Measurements from ENCODE around the gene SERPINA5. TPM values are rescaled to one million over a fixed set of nuclear protein-coding genes. Genes with fewer than 3 reads are reported as not detected.
"Not testable (repeated sequence)": the region's sequence is repeated elsewhere in the genome, so short reads cannot be mapped to it uniquely, and the experiment has no call there.

SERPINA5 gene
- total RNA-seq, 1 experiment from 2014 or later: not detected

DNA sequence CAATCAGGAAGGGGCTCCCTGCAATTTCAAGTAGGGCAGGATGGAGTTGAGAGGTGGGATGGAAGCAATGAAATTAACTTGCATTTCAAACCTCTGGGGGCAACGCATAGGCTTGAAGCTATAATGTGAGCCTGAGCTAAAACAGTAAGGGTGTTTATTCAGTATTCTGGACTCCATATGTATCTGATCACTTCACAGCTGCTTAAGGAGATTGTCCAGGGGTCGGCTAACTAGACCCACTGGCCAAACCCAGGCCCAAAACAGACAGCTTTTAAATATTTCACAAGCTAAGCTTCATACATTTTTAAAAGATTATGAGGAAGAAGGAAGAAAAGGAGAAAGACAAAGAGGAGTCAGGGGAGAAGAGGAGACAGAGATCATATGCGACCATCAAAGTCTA, 24.1 kb downstream of the SERPINA5 start:
- Histone ChIP-seq H2AFZ (ENCODE audit: low read length) (no peak overlapping the region), H3K9me2 (replicated peaks; ENCODE audit: insufficient read depth, low read length) (no peaks in the 10 kb centered on the region), H3K36me3 (ENCODE audit: insufficient read depth, low read length) (no peaks in the 10 kb centered on the region), H3K4me2 (ENCODE audit: low read depth, low read length, poor library complexity, severe bottlenecking) (no peak overlapping the region), H3K79me2 (ENCODE audit: low read length) (no peaks in the 10 kb centered on the region), H4K20me1 (ENCODE audit: insufficient read depth, low read depth, low read length) (no peaks in the 10 kb centered on the region), H3K27me3 (ENCODE audit: low read length) (no peaks in the 10 kb centered on the region; the same call in 1 of the 2 replicates), H3K9ac (ENCODE audit: low read length) (no peak overlapping the region), H3K9me3 (ENCODE audit: low read length) (no peaks in the 10 kb centered on the region), H3K27ac (ENCODE audit: low read length) (no peak overlapping the region), H3K4me3 (ENCODE audit: low read length) (no peak overlapping the region), H3K4me1 (ENCODE audit: low read length) (no peaks in the 10 kb centered on the region)
- no peak for DNase-seq

DNA sequence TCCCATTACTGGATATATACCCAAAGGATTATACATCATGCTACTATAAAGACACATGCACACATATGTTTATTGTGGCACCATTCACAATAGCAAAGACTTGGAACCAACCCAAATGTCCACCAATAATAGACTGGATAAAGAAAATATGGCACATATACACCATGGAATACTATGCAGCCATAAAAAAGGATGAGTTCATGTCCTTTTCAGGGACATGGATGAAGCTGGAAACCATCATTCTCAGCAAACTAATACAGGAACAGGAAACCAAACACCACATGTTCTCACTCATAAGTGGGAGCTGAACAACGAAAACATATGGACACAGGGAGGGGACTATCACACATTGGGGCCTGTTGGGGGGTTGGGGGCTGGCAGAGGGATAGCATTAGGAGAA, 27.7 kb downstream of the SERPINA5 start:
- H2AFZ ChIP-seq (ENCODE audit: low read length); H3K79me2 ChIP-seq (ENCODE audit: low read length); H3K4me2 ChIP-seq (ENCODE audit: low read depth, low read length, poor library complexity, severe bottlenecking); H3K4me1 ChIP-seq (ENCODE audit: low read length); H3K4me3 ChIP-seq (ENCODE audit: low read length); H3K9me3 ChIP-seq (ENCODE audit: low read length); H3K27ac ChIP-seq (ENCODE audit: low read length); DNase-seq; H3K36me3 ChIP-seq (ENCODE audit: insufficient read depth, low read length); H3K9ac ChIP-seq (ENCODE audit: low read length); H3K9me2 ChIP-seq (replicated peaks; ENCODE audit: insufficient read depth, low read length); H3K27me3 ChIP-seq (ENCODE audit: low read length); H4K20me1 ChIP-seq (ENCODE audit: insufficient read depth, low read depth, low read length): not testable (repeated sequence)

DNA sequence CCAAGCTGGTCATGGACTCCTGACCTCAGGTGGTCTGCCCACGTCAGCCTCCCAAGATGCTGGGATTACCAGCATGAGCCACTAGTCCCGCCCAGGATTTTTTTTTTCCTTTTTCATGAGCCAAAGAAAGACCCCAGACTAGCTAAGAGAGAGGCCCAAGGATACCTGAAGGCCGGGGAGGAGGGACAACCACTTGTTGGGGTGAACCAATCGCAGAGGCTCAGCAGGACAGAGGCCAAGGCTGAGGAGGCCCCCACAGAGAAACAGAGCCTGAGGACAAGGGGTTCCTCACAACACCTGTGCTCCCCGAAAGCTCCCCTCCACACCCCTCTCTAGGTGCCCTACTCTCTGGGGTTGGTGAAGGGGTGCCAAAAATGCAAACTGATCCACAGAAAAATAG, 30.0 kb downstream of the SERPINA5 start:
- H2AFZ ChIP-seq (ENCODE audit: low read length): no peak overlapping the region
- no peaks in the 10 kb centered on the region for H3K4me1 ChIP-seq (ENCODE audit: low read length)
- H3K27me3 ChIP-seq (ENCODE audit: low read length): no peaks in the 10 kb centered on the region
- no peaks in the 10 kb centered on the region for H3K9me3 ChIP-seq (ENCODE audit: low read length)
- H3K79me2 ChIP-seq (ENCODE audit: low read length): no peaks in the 10 kb centered on the region
- no peak overlapping the region for H3K4me2 ChIP-seq (ENCODE audit: low read depth, low read length, poor library complexity, severe bottlenecking)
- H3K4me3 ChIP-seq (ENCODE audit: low read length): no peak overlapping the region
- H4K20me1 ChIP-seq (ENCODE audit: insufficient read depth, low read depth, low read length): no peaks in the 10 kb centered on the region
- no peak for DNase-seq
- no peaks in the 10 kb centered on the region for H3K9me2 ChIP-seq (replicated peaks; ENCODE audit: insufficient read depth, low read length)
- no peak overlapping the region for H3K9ac ChIP-seq (ENCODE audit: low read length)
- H3K36me3 ChIP-seq (ENCODE audit: insufficient read depth, low read length): no peaks in the 10 kb centered on the region
- H3K27ac ChIP-seq (ENCODE audit: low read length): no peak overlapping the region

DNA sequence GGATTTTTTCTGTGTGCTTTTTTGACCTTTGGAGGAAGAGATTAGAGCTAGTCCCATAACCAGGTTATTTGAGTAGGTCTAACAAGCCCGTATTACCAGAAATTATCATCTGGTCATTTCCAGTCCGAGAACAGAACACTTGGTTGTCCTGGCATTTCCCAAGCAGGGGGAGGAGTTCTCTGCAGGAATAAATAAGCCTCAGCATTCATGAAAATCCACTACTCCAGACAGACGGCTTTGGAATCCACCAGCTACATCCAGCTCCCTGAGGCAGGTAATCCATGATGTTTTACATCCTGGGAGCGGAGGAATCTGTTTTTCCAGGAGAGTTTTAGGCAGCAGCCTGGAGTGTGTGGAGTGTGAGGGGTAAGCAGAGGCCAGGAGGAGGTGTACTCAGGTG, 30.9 kb downstream of the SERPINA5 start, which contains the start of gene SERPINA3:
Gene SERPINA3 (plus strand): TSS at position 218 of the 400 bp plus-strand sequence. CDS start 2,051 bp downstream, outside the sequence.
- DNase-seq: no peak
- Histone ChIP-seq H2AFZ (ENCODE audit: low read length) (no peak within 1 kb of the TSS), H3K4me3 (ENCODE audit: low read length) (no peak within 1 kb of the TSS), H3K9ac (ENCODE audit: low read length) (no peak within 1 kb of the TSS), H3K36me3 (ENCODE audit: insufficient read depth, low read length) (no peaks in the 10 kb centered on the region), H3K4me1 (ENCODE audit: low read length) (no peaks in the 10 kb centered on the region), H4K20me1 (ENCODE audit: insufficient read depth, low read depth, low read length) (no peaks in the 10 kb centered on the region), H3K27ac (ENCODE audit: low read length) (no peak within 1 kb of the TSS), H3K27me3 (ENCODE audit: low read length) (no peaks in the 10 kb centered on the region), H3K9me2 (replicated peaks; ENCODE audit: insufficient read depth, low read length) (no peaks in the 10 kb centered on the region), H3K79me2 (ENCODE audit: low read length) (no peaks in the 10 kb centered on the region), H3K4me2 (ENCODE audit: low read depth, low read length, poor library complexity, severe bottlenecking) (no peak within 1 kb of the TSS), H3K9me3 (ENCODE audit: low read length) (no peaks in the 10 kb centered on the region)

DNA sequence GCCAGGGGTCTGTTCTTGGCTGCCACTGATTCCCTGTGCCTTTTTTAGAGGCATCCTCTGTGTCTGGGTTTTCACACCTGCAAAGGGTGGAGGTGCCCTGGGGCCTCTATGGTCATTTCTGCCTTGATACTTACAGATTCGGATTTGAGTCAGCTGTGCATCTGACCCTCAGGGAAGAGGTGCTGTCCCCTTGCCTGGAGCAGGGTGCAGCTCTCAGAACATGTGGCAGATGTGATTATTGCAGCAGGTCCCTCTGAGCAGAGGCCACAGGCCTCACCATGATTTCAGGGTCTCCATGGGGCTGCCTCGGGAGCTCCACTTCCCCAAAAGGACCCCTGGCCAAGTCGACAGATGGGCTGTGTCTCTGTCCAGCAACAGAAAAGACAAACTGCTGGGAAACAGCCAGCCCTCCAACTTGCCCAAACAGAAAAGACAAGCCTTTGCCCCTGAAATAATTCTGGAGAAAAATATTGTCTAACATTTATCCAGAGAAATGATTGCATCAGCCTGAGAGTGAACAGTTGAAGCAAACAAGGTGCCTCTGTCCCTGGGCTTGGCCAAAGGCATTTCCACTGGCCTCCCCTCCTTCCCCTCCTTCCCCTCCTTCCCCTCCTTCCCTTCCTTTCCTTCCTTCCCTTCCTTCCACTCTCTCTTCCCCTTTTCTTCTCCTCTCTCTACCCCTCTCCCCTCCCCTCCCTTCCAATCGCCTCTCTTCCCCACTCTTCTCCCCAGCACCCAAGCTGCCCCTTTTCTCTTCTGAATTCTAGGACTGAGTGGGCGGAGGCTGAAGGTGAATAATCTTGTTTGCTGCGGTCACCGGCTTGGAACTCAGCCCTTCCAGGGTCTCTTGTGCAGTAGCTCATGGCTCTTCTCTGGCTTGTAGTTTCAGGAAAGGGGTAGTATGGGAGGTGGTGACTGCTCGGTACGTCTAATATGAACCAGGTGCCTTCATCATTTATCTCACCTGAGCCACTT, 31.6 kb downstream of the SERPINA5 start:
- H3K4me2 ChIP-seq (ENCODE audit: low read depth, low read length, poor library complexity, severe bottlenecking): no peak overlapping the region
- no peak for DNase-seq
- H3K4me1 ChIP-seq (ENCODE audit: low read length): no peaks in the 10 kb centered on the region
- no peaks in the 10 kb centered on the region for H3K79me2 ChIP-seq (ENCODE audit: low read length)
- no peak overlapping the region for H3K4me3 ChIP-seq (ENCODE audit: low read length)
- no peak overlapping the region for H3K9ac ChIP-seq (ENCODE audit: low read length)
- no peak overlapping the region for H3K27ac ChIP-seq (ENCODE audit: low read length)
- H4K20me1 ChIP-seq (ENCODE audit: insufficient read depth, low read depth, low read length): no peaks in the 10 kb centered on the region
- H2AFZ ChIP-seq (ENCODE audit: low read length): no peak overlapping the region
- no peaks in the 10 kb centered on the region for H3K9me3 ChIP-seq (ENCODE audit: low read length)
- no peaks in the 10 kb centered on the region for H3K36me3 ChIP-seq (ENCODE audit: insufficient read depth, low read length)
- H3K27me3 ChIP-seq (ENCODE audit: low read length): no peaks in the 10 kb centered on the region; the same call in 1 of the 2 replicates
- no peaks in the 10 kb centered on the region for H3K9me2 ChIP-seq (replicated peaks; ENCODE audit: insufficient read depth, low read length)

DNA sequence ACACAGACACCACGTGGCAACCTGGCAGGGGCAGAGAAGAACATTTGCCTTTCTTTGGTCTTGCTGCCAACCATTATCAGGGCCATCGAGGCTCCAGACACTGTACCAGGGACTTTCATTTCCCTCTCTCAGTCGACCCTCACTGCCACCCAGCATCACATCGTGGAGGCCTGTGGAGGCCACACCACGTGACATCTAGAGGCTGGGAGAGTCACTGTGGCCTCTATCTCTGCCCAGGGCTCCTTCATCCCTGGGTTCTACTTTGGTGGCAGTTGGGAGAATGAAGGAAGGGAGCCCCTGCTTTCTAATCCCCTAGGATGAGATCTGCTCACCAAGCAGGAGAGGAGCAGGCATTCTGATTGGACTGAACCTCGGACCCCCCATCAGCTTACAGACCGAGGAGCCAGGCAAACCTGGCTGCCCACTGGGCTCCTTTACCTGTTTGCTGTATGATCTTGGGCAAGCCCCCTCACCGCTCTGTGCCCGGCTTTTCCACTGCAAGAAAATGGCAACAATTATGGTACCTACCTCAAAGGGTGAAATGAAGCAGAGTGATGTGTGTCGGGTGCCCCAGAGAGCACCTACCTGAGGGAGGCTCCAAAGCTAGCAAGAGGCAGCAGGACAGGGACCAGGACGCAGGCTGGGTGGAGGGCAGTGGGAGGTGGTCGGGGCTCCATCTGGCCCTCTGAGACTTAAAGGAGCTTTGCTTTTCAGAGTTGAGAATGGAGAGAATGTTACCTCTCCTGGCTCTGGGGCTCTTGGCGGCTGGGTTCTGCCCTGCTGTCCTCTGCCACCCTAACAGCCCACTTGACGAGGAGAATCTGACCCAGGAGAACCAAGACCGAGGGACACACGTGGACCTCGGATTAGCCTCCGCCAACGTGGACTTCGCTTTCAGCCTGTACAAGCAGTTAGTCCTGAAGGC, 32.8 kb downstream of the SERPINA5 start:
- H3K9me3 ChIP-seq (ENCODE audit: low read length): no peaks in the 10 kb centered on the region
- no peak overlapping the region for H3K9ac ChIP-seq (ENCODE audit: low read length)
- H3K79me2 ChIP-seq (ENCODE audit: low read length): no peaks in the 10 kb centered on the region
- no peaks in the 10 kb centered on the region; the same call in 1 of the 2 replicates for H3K27me3 ChIP-seq (ENCODE audit: low read length)
- no peaks in the 10 kb centered on the region for H3K4me1 ChIP-seq (ENCODE audit: low read length)
- H4K20me1 ChIP-seq (ENCODE audit: insufficient read depth, low read depth, low read length): no peaks in the 10 kb centered on the region
- no peak overlapping the region for H2AFZ ChIP-seq (ENCODE audit: low read length)
- H3K36me3 ChIP-seq (ENCODE audit: insufficient read depth, low read length): no peaks in the 10 kb centered on the region
- no peak overlapping the region for H3K4me2 ChIP-seq (ENCODE audit: low read depth, low read length, poor library complexity, severe bottlenecking)
- H3K4me3 ChIP-seq (ENCODE audit: low read length): no peak overlapping the region
- no peak for DNase-seq
- H3K9me2 ChIP-seq (replicated peaks; ENCODE audit: insufficient read depth, low read length): no peaks in the 10 kb centered on the region
- H3K27ac ChIP-seq (ENCODE audit: low read length): no peak overlapping the region

DNA sequence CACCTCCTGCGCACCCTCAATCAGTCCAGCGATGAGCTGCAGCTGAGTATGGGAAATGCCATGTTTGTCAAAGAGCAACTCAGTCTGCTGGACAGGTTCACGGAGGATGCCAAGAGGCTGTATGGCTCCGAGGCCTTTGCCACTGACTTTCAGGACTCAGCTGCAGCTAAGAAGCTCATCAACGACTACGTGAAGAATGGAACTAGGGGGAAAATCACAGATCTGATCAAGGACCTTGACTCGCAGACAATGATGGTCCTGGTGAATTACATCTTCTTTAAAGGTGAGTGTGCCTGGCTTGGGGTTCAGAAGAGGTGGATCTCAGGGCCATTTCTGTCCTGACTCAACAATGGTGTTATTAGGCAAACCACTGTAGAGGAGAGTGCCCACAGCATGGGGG, 33.6 kb downstream of the SERPINA5 start:
- Histone ChIP-seq H2AFZ (ENCODE audit: low read length) (no peak overlapping the region), H3K4me3 (ENCODE audit: low read length) (no peak overlapping the region), H3K4me1 (ENCODE audit: low read length) (no peaks in the 10 kb centered on the region), H3K9me2 (replicated peaks; ENCODE audit: insufficient read depth, low read length) (no peaks in the 10 kb centered on the region), H3K9ac (ENCODE audit: low read length) (no peak overlapping the region), H3K4me2 (ENCODE audit: low read depth, low read length, poor library complexity, severe bottlenecking) (no peak overlapping the region), H3K27me3 (ENCODE audit: low read length) (no peaks in the 10 kb centered on the region; the same call in 1 of the 2 replicates), H4K20me1 (ENCODE audit: insufficient read depth, low read depth, low read length) (no peaks in the 10 kb centered on the region), H3K36me3 (ENCODE audit: insufficient read depth, low read length) (no peaks in the 10 kb centered on the region), H3K79me2 (ENCODE audit: low read length) (no peaks in the 10 kb centered on the region), H3K9me3 (ENCODE audit: low read length) (no peaks in the 10 kb centered on the region), H3K27ac (ENCODE audit: low read length) (no peak overlapping the region)
- no peak for DNase-seq

DNA sequence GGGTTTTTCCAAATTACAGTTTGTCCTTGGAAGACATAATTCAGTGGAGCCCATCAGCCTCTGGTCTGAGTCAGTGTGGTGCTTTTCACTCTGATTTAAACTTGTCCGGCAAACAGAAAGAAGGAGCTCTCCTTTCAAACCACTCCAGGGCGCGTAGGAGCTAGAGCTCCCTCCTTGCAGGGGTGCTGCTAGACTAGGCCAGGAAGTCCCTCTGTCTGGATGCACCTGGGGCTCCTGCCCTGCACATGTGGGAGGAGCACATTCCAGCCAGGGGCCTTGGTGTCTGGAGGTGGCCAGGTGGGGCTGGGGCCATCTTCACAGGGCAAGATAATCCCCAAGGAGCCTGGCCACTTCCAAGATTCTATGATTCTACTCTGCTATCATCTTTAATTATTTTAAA, 34.0 kb downstream of the SERPINA5 start:
- no peak overlapping the region for H3K27ac ChIP-seq (ENCODE audit: low read length)
- no peaks in the 10 kb centered on the region for H3K9me3 ChIP-seq (ENCODE audit: low read length)
- no peaks in the 10 kb centered on the region for H3K9me2 ChIP-seq (replicated peaks; ENCODE audit: insufficient read depth, low read length)
- DNase-seq: no peak
- H3K4me1 ChIP-seq (ENCODE audit: low read length): no peaks in the 10 kb centered on the region
- H3K9ac ChIP-seq (ENCODE audit: low read length): no peak overlapping the region
- H3K79me2 ChIP-seq (ENCODE audit: low read length): no peaks in the 10 kb centered on the region
- no peak overlapping the region for H3K4me2 ChIP-seq (ENCODE audit: low read depth, low read length, poor library complexity, severe bottlenecking)
- no peak overlapping the region for H2AFZ ChIP-seq (ENCODE audit: low read length)
- H3K36me3 ChIP-seq (ENCODE audit: insufficient read depth, low read length): no peaks in the 10 kb centered on the region
- no peak overlapping the region for H3K4me3 ChIP-seq (ENCODE audit: low read length)
- no peaks in the 10 kb centered on the region for H4K20me1 ChIP-seq (ENCODE audit: insufficient read depth, low read depth, low read length)
- no peaks in the 10 kb centered on the region; the same call in 1 of the 2 replicates for H3K27me3 ChIP-seq (ENCODE audit: low read length)

Data from Karpas-422 (cell line).